Neuron (in vitro differentiated cells): ENCODE results near the gene C10orf71.

Experiments
- H2AFZ ChIP-seq: one replicate; pipeline ENCODE4 v1.6.1; 2013; ENCODE audit warnings: low read depth, mild to moderate bottlenecking, inconsistent platforms, low read length, moderate library complexity
- H3K27me3 ChIP-seq: one replicate; pipeline ENCODE4 v1.6.1; 2013; ENCODE audit warnings: low read length; ENCODE audit not compliant: insufficient read depth
- H3K36me3 ChIP-seq: one replicate; pipeline ENCODE4 v1.6.1; 2013; ENCODE audit warnings: low read length; ENCODE audit not compliant: insufficient read depth
- H3K4me1 ChIP-seq: one replicate; pipeline ENCODE4 v1.6.1; 2013; ENCODE audit warnings: low read length; ENCODE audit not compliant: insufficient read depth
- H3K4me3 ChIP-seq: 2 replicates; pipeline ENCODE4 v1.5.1; 2013; ENCODE audit warnings: mild to moderate bottlenecking, low read length, moderate library complexity
- H3K9me3 ChIP-seq: one replicate; pipeline ENCODE4 v1.6.1; 2013; ENCODE audit warnings: low read length

C10orf71 gene

DNA sequence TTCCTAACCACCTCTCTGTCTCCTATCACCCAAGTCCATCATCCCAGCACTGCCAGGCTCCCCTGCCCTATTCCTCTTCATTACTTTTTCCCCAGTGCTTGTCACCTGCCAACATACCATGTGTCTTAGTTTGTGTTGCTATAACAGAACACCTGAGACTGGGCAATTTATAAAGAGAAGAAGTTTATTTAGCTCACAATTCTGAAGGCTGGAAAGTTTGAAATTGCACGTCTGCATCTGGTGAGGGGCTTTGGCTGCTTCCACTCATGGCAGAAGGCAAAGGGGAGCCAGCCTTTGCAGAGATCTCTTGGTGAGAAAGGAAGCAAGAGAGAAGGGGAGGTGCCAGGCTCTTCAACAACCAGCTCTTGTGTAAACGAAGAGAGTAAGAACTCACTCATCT lies 49.6 kb downstream of the C10orf71 start:
- Histone ChIP-seq H3K27me3 (no peaks in the 10 kb centered on the region), H2AFZ (no peak overlapping the region), H3K9me3 (no peaks in the 10 kb centered on the region), H3K4me3 (no peak overlapping the region), H3K4me1 (no peaks in the 10 kb centered on the region), H3K36me3 (no peaks in the 10 kb centered on the region)

DNA sequence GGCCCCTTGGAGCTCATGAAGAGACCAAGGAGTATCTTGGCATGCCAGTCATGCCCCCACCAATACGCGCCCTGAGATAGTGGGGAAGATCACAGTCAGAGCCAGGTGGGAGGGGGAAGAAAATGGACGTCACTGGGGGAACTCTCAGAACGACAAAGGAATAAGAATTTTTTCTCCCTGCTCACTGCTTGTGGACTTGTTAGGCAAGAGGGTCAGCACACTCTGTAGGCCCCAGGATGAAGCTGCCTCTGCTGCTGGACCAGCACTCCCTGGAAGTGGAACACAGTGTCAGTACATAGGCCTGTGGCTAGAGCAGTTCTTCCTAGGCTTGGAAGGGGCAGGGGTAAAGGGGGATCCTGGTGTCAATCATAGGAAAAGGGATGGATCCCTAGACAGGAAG lies 50.4 kb downstream of the C10orf71 start:
- Histone ChIP-seq H3K4me3 (no peak overlapping the region), H3K27me3 (no peaks in the 10 kb centered on the region), H2AFZ (no peak overlapping the region), H3K36me3 (no peaks in the 10 kb centered on the region), H3K9me3 (no peaks in the 10 kb centered on the region), H3K4me1 (no peaks in the 10 kb centered on the region)

DNA sequence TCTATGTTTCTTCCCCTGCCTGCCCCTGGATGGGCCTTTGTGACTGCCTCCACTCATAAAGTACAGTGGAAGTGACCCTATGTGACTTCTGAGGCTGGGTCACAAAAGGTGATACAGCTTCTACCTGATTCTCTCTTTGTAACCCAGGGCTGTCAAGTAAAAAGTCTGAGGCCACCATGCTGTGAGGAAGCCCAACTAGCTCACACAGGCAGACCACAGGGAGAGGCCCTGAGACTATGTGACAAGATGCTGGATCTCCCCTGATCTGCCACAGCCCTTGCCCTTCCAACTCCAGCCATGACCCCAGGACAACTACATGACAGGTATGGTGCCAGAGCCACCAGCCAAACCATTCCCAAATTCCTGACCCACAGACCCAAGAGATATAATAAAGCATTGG lies 51.2 kb downstream of the C10orf71 start:
- Histone ChIP-seq H3K4me3 (no peak overlapping the region), H3K27me3 (no peaks in the 10 kb centered on the region), H3K4me1 (no peaks in the 10 kb centered on the region), H2AFZ (no peak overlapping the region), H3K36me3 (no peaks in the 10 kb centered on the region), H3K9me3 (no peaks in the 10 kb centered on the region)

- H3K4me3 ChIP-seq, result no peak overlapping the region
Observed at GRCh38 chr10:49350846-49351532, 52.0 kb downstream of the C10orf71 start.

DNA sequence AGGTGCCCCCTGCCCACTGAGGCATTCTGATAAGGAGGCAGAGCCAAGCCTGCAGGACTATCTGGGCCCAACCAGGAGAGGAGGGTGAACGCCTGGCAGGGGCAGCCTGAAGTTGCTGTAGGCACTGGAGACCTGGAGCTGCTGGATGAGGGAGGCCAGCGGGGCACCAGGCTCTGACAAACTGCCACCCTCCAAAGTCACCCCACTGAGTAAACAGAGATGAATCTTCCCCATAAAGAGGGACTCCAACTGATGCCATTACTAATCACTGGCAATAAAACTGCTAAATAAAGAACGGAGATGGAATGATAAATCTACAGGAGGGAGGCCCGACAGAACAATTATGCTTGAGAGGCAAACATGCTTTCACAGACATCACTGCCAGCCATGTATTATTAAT lies 52.7 kb downstream of the C10orf71 start:
- Histone ChIP-seq H3K4me3 (no peak overlapping the region), H3K4me1 (no peaks in the 10 kb centered on the region), H3K9me3 (no peaks in the 10 kb centered on the region), H3K27me3 (no peaks in the 10 kb centered on the region), H2AFZ (no peak overlapping the region), H3K36me3 (no peaks in the 10 kb centered on the region)

More at GRCh38 chr10:49350846-49351532, 52.0 kb downstream of the C10orf71 start:
- no peaks in the 10 kb centered on the region for H3K4me1 ChIP-seq
- H3K9me3 ChIP-seq, result no peaks in the 10 kb centered on the region
- no peak overlapping the region for H2AFZ ChIP-seq
- H3K27me3 ChIP-seq, result no peaks in the 10 kb centered on the region
- no peaks in the 10 kb centered on the region for H3K36me3 ChIP-seq

DNA sequence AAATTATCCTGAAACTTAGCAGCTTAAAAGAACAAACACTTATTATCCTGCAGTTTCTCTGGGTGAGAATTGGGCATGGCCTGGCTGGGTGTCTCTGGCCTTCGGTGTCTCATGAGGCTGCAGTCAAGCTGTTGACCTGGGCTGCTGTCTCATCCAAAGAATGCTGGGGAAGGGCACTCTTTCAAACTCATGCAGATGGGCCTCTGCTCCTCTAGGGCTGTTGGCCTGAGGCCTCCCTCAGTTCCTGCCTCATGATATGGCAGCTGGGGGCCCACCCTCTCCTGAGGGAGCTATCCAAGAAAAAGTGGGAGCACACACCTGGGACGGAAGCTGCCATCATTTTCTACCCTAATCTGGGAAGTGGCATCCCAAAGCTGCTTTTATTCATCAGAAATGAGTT lies 53.4 kb downstream of the C10orf71 start:
- Histone ChIP-seq H3K9me3 (no peaks in the 10 kb centered on the region), H2AFZ (no peak overlapping the region), H3K27me3 (no peaks in the 10 kb centered on the region), H3K36me3 (no peaks in the 10 kb centered on the region), H3K4me1 (no peaks in the 10 kb centered on the region), H3K4me3 (no peak overlapping the region)

- H3K9me3 ChIP-seq, result no peaks in the 10 kb centered on the region
- H3K27me3 ChIP-seq, result no peaks in the 10 kb centered on the region
Observed at GRCh38 chr10:49353026-49353894, 54.3 kb downstream of the C10orf71 start.

DNA sequence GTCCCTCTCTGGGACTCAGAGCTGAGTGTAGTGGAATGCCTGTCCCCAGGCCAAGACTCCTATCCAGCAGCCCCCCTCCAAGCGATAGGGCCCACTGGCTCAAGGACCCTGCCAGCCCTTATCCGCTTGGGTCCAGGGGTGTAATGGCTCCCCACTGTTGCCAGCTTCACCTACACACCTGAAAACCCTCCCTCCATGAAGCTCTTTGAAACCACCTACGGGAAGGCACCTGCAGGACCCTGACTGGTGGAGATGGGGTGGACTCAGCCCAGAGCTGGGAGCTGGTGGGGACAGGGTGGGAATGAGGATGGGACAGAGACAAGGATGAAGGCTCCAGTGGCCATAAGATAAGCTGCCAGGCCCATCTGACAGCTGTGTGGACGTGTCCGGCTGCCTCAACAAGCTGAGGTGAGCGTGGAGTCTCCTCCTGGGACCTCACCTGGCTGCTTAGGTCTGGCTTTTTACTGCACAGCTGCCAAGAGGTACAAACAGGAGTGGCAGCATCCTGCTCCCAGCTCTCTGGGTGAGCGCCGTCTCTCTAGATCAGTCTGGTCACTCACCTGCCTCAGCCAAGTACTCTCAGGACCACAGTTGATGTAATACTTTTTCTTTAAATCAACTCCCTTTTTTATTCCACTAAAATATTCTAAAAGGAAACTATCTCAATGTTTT lies 55.1 kb downstream of the C10orf71 start:
- Histone ChIP-seq H3K4me1 (no peaks in the 10 kb centered on the region), H3K4me3 (no peak overlapping the region), H3K9me3 (no peaks in the 10 kb centered on the region), H3K36me3 (no peaks in the 10 kb centered on the region), H3K27me3 (no peaks in the 10 kb centered on the region), H2AFZ (no peak overlapping the region)

More at GRCh38 chr10:49353026-49353894, 54.3 kb downstream of the C10orf71 start:
- Histone ChIP-seq H2AFZ (no peak overlapping the region), H3K4me3 (no peak overlapping the region), H3K4me1 (no peaks in the 10 kb centered on the region), H3K36me3 (no peaks in the 10 kb centered on the region)

GRCh38 chr10:49354593-49354992 lies 55.6 kb downstream of the C10orf71 start:
- H3K4me3 ChIP-seq, result no peak overlapping the region

DNA sequence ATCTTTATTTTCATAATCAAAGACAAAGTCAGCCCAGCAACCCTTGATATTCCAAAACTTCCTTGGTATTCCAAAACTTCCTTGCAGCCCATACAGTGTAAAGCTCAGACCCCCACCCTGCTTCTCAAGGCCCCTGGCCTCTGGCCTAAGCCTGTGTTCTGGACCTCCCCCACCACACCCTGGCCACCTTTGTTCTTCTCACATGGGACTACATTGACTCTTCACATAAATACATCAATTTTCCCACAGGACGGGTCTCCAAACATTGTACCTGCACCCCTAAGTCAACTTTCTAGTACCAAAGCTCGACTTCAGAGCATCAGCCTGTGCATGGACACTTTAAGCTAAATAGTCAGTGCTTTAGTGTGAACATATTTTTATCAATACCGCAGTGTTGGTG lies 56.3 kb downstream of the C10orf71 start:
- no peaks in the 10 kb centered on the region for H3K9me3 ChIP-seq
- no peaks in the 10 kb centered on the region for H3K36me3 ChIP-seq
- no peak overlapping the region for H2AFZ ChIP-seq

More at GRCh38 chr10:49354593-49354992, 55.6 kb downstream of the C10orf71 start:
- Histone ChIP-seq H3K36me3 (no peaks in the 10 kb centered on the region), H3K4me1 (no peaks in the 10 kb centered on the region), H3K9me3 (no peaks in the 10 kb centered on the region), H2AFZ (no peak overlapping the region), H3K27me3 (no peaks in the 10 kb centered on the region)

DNA sequence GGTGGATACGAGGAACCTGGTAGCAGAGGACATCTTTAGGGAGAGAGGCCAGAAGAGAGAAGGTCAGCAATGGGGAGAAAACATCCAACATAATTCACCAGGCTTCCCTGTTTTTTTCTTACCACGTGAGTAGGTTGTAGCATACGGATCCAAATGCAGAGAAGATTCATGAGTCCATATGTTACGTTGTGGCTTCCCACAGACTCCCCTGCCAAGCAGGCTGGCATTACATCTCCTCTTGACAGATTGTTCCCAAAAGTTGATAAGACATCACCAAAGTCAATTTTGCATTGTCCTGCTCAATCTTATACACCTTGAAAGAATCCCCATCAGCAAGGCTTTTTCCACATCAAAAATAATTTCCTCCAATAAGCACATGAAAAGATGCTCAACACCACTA lies 57.2 kb downstream of the C10orf71 start:
- Histone ChIP-seq H3K9me3 (no peaks in the 10 kb centered on the region), H3K4me3 (no peak overlapping the region), H3K27me3 (no peaks in the 10 kb centered on the region), H3K4me1 (no peaks in the 10 kb centered on the region), H3K36me3 (no peaks in the 10 kb centered on the region), H2AFZ (no peak overlapping the region)

More for the DNA sequence above, 56.3 kb downstream of the C10orf71 start:
- no peaks in the 10 kb centered on the region for H3K27me3 ChIP-seq
- H3K4me3 ChIP-seq, result no peak overlapping the region
- no peaks in the 10 kb centered on the region for H3K4me1 ChIP-seq

DNA sequence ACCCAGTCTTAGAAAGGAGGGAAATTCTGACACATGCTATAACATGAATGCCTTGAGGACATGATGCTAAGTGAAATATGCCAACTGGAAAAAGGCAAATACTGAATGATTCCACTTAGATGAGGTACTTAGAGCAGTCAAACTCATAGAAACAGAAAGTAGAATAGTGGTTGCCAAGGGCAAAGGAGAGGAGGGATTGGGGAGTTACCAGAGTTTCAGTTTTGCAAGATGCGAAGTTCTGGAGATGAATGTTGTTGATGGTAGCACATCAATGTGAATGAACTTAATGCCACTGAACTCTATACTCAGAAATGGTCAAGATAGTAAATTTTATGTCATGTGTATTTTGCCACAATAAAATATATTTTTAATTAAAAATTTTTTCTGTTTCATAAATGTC lies 58.0 kb downstream of the C10orf71 start:
- H3K36me3 ChIP-seq, result no peaks in the 10 kb centered on the region
- no peak overlapping the region for H2AFZ ChIP-seq
- no peaks in the 10 kb centered on the region for H3K4me1 ChIP-seq
- H3K4me3 ChIP-seq, result no peak overlapping the region
- no peaks in the 10 kb centered on the region for H3K9me3 ChIP-seq
- H3K27me3 ChIP-seq, result no peaks in the 10 kb centered on the region

DNA sequence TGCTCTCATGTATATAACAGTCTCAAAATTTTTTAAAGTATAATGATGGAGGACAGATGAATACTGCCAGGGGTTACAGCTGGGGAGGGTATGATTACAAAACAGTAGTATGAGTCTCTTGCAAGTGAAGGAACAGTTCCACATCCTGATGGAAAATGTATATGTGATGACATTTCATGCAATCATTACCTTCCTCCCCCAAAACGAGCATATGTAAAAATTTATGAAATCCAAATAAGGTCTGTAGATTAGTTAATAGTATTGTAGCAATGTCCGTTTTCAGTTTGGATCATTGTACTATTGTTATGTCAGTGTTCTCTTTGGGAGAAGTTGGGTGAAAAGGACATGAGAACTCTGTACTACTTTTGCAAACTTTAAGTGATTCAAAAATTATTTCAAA lies 58.9 kb downstream of the C10orf71 start:
- Histone ChIP-seq H3K4me3 (no peak overlapping the region), H3K4me1 (no peaks in the 10 kb centered on the region), H3K36me3 (no peaks in the 10 kb centered on the region), H3K27me3 (peaks cover 4% of the 10 kb centered on the region), H2AFZ (no peak overlapping the region), H3K9me3 (no peaks in the 10 kb centered on the region)
